ENCODE data around the gene UBTD2. TPM values are rescaled to one million over a fixed set of nuclear protein-coding genes. Genes with fewer than 3 reads are reported as not detected.

The UBTD2 gene
- total and polyA plus RNA-seq, 2 of the 4 experiments (the other 2 are of a cell fraction), result 11.2 to 20.6 TPM

- Histone ChIP-seq H3K79me1 (ENCODE audit: low read depth in 1 of 2, low read length in 2 of 2) (no peaks in the 10 kb centered on the region), H3K27me3 (ENCODE audit: control insufficient read depth, insufficient read depth, low read length) (no peaks in the 10 kb centered on the region), H3K14ac (replicated peaks; ENCODE audit: low read depth, low read length) (no peak overlapping the region), H4K20me1 (ENCODE audit: insufficient read depth, low read length) (no peaks in the 10 kb centered on the region), H3K4me2 (ENCODE audit: low read depth, low read length) (no peak overlapping the region), H3K56ac (ENCODE audit: extremely low read depth, insufficient read depth, low read length) (no peak overlapping the region), H4K8ac (ENCODE audit: low read depth in 2 of 2, low read length in 2 of 2) (no peak overlapping the region), H2BK5ac (ENCODE audit: low read depth, low read length, poor library complexity, severe bottlenecking) (no peak overlapping the region), H3K4me3 (ENCODE audit: insufficient read depth, low read depth, low read length) (no peak overlapping the region), H4K5ac (ENCODE audit: low read depth, low read length) (no peak overlapping the region), H3K23ac (ENCODE audit: low read depth, low read length) (no peak overlapping the region), H3K36me3 (ENCODE audit: control insufficient read depth, insufficient read depth, low read length) (no peaks in the 10 kb centered on the region), H2AK9ac (replicated peaks; ENCODE audit: low read depth, low read length, poor library complexity) (no peak overlapping the region), H3K9me1 (ENCODE audit: insufficient read depth, low read length) (no peaks in the 10 kb centered on the region), H2AK5ac (ENCODE audit: low read depth, low read length) (no peak overlapping the region), H3K18ac (ENCODE audit: low read depth, low read length) (no peak overlapping the region), H2BK20ac (ENCODE audit: low read depth, low read length) (no peak overlapping the region), H3K4me1 (ENCODE audit: control insufficient read depth, insufficient read depth, low read length) (no peaks in the 10 kb centered on the region), H3K9ac (ENCODE audit: low read depth, low read length) (no peak overlapping the region), H3K27ac (ENCODE audit: insufficient read depth, low read length) (no peak overlapping the region), H3K4ac (ENCODE audit: low read depth, low read length) (no peak overlapping the region), H3K9me3 (ENCODE audit: control insufficient read depth, insufficient read depth, low read length) (no peaks in the 10 kb centered on the region), H2AFZ (replicated peaks; ENCODE audit: low read length, poor library complexity) (no peak overlapping the region), H2BK15ac (ENCODE audit: low read depth, low read length) (no peak overlapping the region), H4K91ac (ENCODE audit: insufficient read depth, low read depth, low read length) (no peak overlapping the region), H2BK120ac (ENCODE audit: low read depth, low read length) (no peak overlapping the region)
- ChIA-PET CTCF (no interaction called here), POLR2A (ENCODE audit: unreplicated experiment) (no interaction called here)
- intact Hi-C loops (cut with micrococcal nuclease) (no loop called here), dilution Hi-C loops (cut with HindIII; ENCODE audit: low sequenced_read_pairs, unreplicated experiment) (no loop called here), in situ Hi-C loops (cut with MboI; ENCODE audit: low sequenced_read_pairs) (no loop called here)
- BruUV-seq (replicated peaks), result no TSS peak
- 100% methylated on average over 1 of the region's 4 CpGs; no CpG with 5 or more reads in 1 of the 2 experiments for WGBS, 2 experiments (ENCODE audit: extremely low coverage in 2 of 2, insufficient read length in 1 of 2)
- DNase-seq (no peak), ATAC-seq (ENCODE audit: low read depth) (no peak)
- no peak for TF ChIP-seq RAD21 (IDR thresholded peaks at IDR 0.05; ENCODE audit: low read length)
Measured at GRCh38 chr5:172313915-172314314, 30.4 kb upstream of the UBTD2 start.
